Hepatocyte (in vitro differentiated cells): Measurements from ENCODE around the gene LAMTOR4.
"Not testable (repeated sequence)": the region's sequence is repeated elsewhere in the genome, so short reads cannot be mapped to it uniquely, and the experiment has no call there.

ENCODE experiments used
- CTCF ChIP-seq: fragments of 200-600 bp; sonication (generic); IDR thresholded peaks from 2 replicates; pipeline ENCODE4 v1.5.1; 2016; ENCODE audit warnings: antibody characterized with exemption, mild to moderate bottlenecking; ENCODE audit not compliant: poor library complexity
- EZH2 ChIP-seq: fragments of 200-600 bp; sonication (generic); IDR thresholded peaks from 2 replicates; pipeline ENCODE4 v1.6.1; 2016; ENCODE audit warnings: antibody characterized with exemption, mild to moderate bottlenecking, borderline replicate concordance
- EZH2phosphoT487 ChIP-seq: fragments of 200-600 bp; sonication (generic); IDR thresholded peaks from one replicate; pipeline ENCODE4 v1.6.1; 2018; ENCODE audit warnings: antibody characterized with exemption, mild to moderate bottlenecking, low read depth, moderate library complexity; ENCODE audit not compliant: unreplicated experiment, severe bottlenecking

- TF ChIP-seq CTCF, EZH2phosphoT487, EZH2: not testable (repeated sequence)
Measured at GRCh38 chr7:100192281-100192862, 43.7 kb downstream of the LAMTOR4 start.
